ENCODE results near the gene TMEM163.

The TMEM163 gene

GRCh38 chr2:134694411-134694810 is 24.4 kb downstream of the TMEM163 start:
- no peak for FAIRE-seq

GRCh38 chr2:134693359-134694330 is 25.2 kb downstream of the TMEM163 start:
- no peak for DNase-seq (ENCODE audit: insufficient read length, low spot score)
- FAIRE-seq: no peak

More at GRCh38 chr2:134694411-134694810, 24.4 kb downstream of the TMEM163 start:
- DNase-seq (ENCODE audit: insufficient read length, low spot score): no peak

- no peak for DNase-seq (ENCODE audit: insufficient read length, low spot score)
- peak; percentile 35 for FAIRE-seq
These were observed 26.3 kb downstream of the TMEM163 start for GRCh38 chr2:134692499-134692898.

GRCh38 chr2:134690629-134691215 is 28.1 kb downstream of the TMEM163 start:
- FAIRE-seq (no peak), DNase-seq (ENCODE audit: insufficient read length, low spot score) (no peak)

GRCh38 chr2:134689315-134689714 is 29.5 kb downstream of the TMEM163 start:
- DNase-seq (ENCODE audit: insufficient read length, low spot score) (no peak), FAIRE-seq (no peak)

GRCh38 chr2:134685967-134686366 is 32.8 kb downstream of the TMEM163 start:
- DNase-seq (ENCODE audit: insufficient read length, low spot score) (no peak), FAIRE-seq (no peak)

GRCh38 chr2:134683561-134684112 is 35.2 kb downstream of the TMEM163 start:
- FAIRE-seq: peak; percentile 39
- DNase-seq (ENCODE audit: insufficient read length, low spot score): no peak

- no peak for DNase-seq (ENCODE audit: insufficient read length, low spot score)
- FAIRE-seq: no peak
These were observed 36.1 kb downstream of the TMEM163 start for GRCh38 chr2:134682726-134683125.

GRCh38 chr2:134681201-134681600 is 37.6 kb downstream of the TMEM163 start:
- FAIRE-seq: no peak

GRCh38 chr2:134679745-134680144 is 39.1 kb downstream of the TMEM163 start:
- no peak for FAIRE-seq
- no peak for DNase-seq (ENCODE audit: insufficient read length, low spot score)

More at GRCh38 chr2:134681201-134681600, 37.6 kb downstream of the TMEM163 start:
- DNase-seq (ENCODE audit: insufficient read length, low spot score): no peak

- FAIRE-seq: no peak
- no peak for DNase-seq (ENCODE audit: insufficient read length, low spot score)
These were observed 39.5 kb downstream of the TMEM163 start for GRCh38 chr2:134679294-134679693.

GRCh38 chr2:134677856-134678756 is 40.7 kb downstream of the TMEM163 start:
- no peak for DNase-seq (ENCODE audit: insufficient read length, low spot score)
- no peak for FAIRE-seq

GRCh38 chr2:134676960-134677359 is 41.8 kb downstream of the TMEM163 start:
- no peak for DNase-seq (ENCODE audit: insufficient read length, low spot score)
- no peak for FAIRE-seq

GRCh38 chr2:134675314-134675713 is 43.5 kb downstream of the TMEM163 start:
- no peak for FAIRE-seq

GRCh38 chr2:134674687-134675086 is 44.1 kb downstream of the TMEM163 start:
- DNase-seq (ENCODE audit: insufficient read length, low spot score): no peak
- no peak for FAIRE-seq

More at GRCh38 chr2:134675314-134675713, 43.5 kb downstream of the TMEM163 start:
- no peak for DNase-seq (ENCODE audit: insufficient read length, low spot score)

- DNase-seq (ENCODE audit: insufficient read length, low spot score) (no peak), FAIRE-seq (no peak)
These were observed 47.3 kb downstream of the TMEM163 start for GRCh38 chr2:134671513-134671912.

- FAIRE-seq: no peak
- DNase-seq (ENCODE audit: insufficient read length, low spot score): no peak
These were observed 47.8 kb downstream of the TMEM163 start for GRCh38 chr2:134670955-134671354.

- DNase-seq (ENCODE audit: insufficient read length, low spot score) (no peak), FAIRE-seq (no peak)
These were observed 48.8 kb downstream of the TMEM163 start for GRCh38 chr2:134669731-134670669.

GRCh38 chr2:134668821-134669220 is 50.0 kb downstream of the TMEM163 start:
- DNase-seq (ENCODE audit: insufficient read length, low spot score): no peak
- FAIRE-seq: no peak

All from GM19239 (cell line).